ENCODE results near the gene LHFPL2.

GRCh38 chr5:78659714-78660113 lies 11.1 kb upstream of the LHFPL2 start:
- TF ChIP-seq POLR2A (IDR thresholded peaks at IDR 0.05; ENCODE audit: low read depth, low read length): no peak
- TF ChIP-seq, protein P1, sequence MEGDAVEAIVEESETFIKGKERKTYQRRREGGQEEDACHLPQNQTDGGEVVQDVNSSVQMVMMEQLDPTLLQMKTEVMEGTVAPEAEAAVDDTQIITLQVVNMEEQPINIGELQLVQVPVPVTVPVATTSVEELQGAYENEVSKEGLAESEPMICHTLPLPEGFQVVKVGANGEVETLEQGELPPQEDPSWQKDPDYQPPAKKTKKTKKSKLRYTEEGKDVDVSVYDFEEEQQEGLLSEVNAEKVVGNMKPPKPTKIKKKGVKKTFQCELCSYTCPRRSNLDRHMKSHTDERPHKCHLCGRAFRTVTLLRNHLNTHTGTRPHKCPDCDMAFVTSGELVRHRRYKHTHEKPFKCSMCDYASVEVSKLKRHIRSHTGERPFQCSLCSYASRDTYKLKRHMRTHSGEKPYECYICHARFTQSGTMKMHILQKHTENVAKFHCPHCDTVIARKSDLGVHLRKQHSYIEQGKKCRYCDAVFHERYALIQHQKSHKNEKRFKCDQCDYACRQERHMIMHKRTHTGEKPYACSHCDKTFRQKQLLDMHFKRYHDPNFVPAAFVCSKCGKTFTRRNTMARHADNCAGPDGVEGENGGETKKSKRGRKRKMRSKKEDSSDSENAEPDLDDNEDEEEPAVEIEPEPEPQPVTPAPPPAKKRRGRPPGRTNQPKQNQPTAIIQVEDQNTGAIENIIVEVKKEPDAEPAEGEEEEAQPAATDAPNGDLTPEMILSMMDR (conservative IDR thresholded peaks at IDR 0.05; ENCODE audit: low read depth, low read length): no peak
- TF ChIP-seq RFX5 (IDR thresholded peaks at IDR 0.05; ENCODE audit: low read depth, low read length): no peak
- TF ChIP-seq RAD21 (IDR thresholded peaks at IDR 0.05; ENCODE audit: low read length): no peak
- no peak for TF ChIP-seq USF2 (IDR thresholded peaks at IDR 0.05; ENCODE audit: low read depth, low read length)
- TF ChIP-seq SMC3 (IDR thresholded peaks at IDR 0.05; ENCODE audit: low read depth, low read length): no peak

All from IMR-90 (cell line).